Hepatocyte (in vitro differentiated cells): ENCODE data around the gene FLT4. TPM values are rescaled to one million over a fixed set of nuclear protein-coding genes. Genes with fewer than 3 reads are reported as not detected.
A peak's percentile ranks its signal among the peaks of the same experiment; 100 is the strongest.

Experiments
- DNase-seq: peaks from one replicate; pipeline ENCODE4 v3.0.0-alpha.2; 2016; ENCODE audit warnings: low spot score
- H2AFZ ChIP-seq: fragments of 200-600 bp; sonication (generic); 2 replicates; pipeline ENCODE4 v1.6.0; 2016; ENCODE audit warnings: antibody characterized with exemption, mild to moderate bottlenecking
- H3K27ac ChIP-seq: fragments of 200-600 bp; sonication (generic); 2 replicates; pipeline ENCODE4 v1.5.1; 2016; ENCODE audit warnings: mild to moderate bottlenecking
- H3K27me3 ChIP-seq: fragments of 200-600 bp; sonication (generic); 2 replicates; pipeline ENCODE4 v1.6.1; 2016
- H3K36me3 ChIP-seq: fragments of 200-600 bp; sonication (generic); replicated peaks from 2 replicates; pipeline ENCODE4 v1.5.1; 2016; ENCODE audit warnings: low read depth; ENCODE audit not compliant: insufficient read depth
- H3K4me1 ChIP-seq: fragments of 200-600 bp; sonication (generic); 2 replicates; pipeline ENCODE4 v1.5.1; 2016; ENCODE audit warnings: mild to moderate bottlenecking, moderate library complexity; ENCODE audit not compliant: insufficient read depth
- H3K4me2 ChIP-seq: fragments of 200-600 bp; sonication (generic); 2 replicates; pipeline ENCODE4 v1.6.0; 2016
- H3K4me3 ChIP-seq: fragments of 200-600 bp; sonication (generic); 2 replicates; pipeline ENCODE4 v1.5.1; 2016; ENCODE audit warnings: mild to moderate bottlenecking
- H3K79me2 ChIP-seq: fragments of 200-600 bp; sonication (generic); 2 replicates; pipeline ENCODE4 v1.6.0; 2017; ENCODE audit warnings: mild to moderate bottlenecking
- H3K9me2 ChIP-seq: fragments of 200-600 bp; sonication (generic); replicated peaks from 2 replicates; pipeline ENCODE4 v1.6.0; 2017; ENCODE audit warnings: mild to moderate bottlenecking; ENCODE audit not compliant: insufficient read depth
- H3K9me3 ChIP-seq: fragments of 200-600 bp; sonication (generic); 2 replicates; pipeline ENCODE4 v1.5.1; 2016; ENCODE audit warnings: low read depth, mild to moderate bottlenecking
- H4K20me1 ChIP-seq: fragments of 200-600 bp; sonication (generic); 2 replicates; pipeline ENCODE4 v1.6.0; 2016; ENCODE audit warnings: mild to moderate bottlenecking; ENCODE audit not compliant: insufficient read depth, poor library complexity, severe bottlenecking
- EZH2 ChIP-seq: fragments of 200-600 bp; sonication (generic); IDR thresholded peaks from 2 replicates; pipeline ENCODE4 v1.6.1; 2016; ENCODE audit warnings: antibody characterized with exemption, mild to moderate bottlenecking, borderline replicate concordance
- EZH2phosphoT487 ChIP-seq: fragments of 200-600 bp; sonication (generic); IDR thresholded peaks from one replicate; pipeline ENCODE4 v1.6.1; 2018; ENCODE audit warnings: antibody characterized with exemption, mild to moderate bottlenecking, low read depth, moderate library complexity; ENCODE audit not compliant: unreplicated experiment, severe bottlenecking
- WGBS: methylation state at CpG from one replicate; pipeline ENCODE4 v1.1.6; 2016; ENCODE audit warnings: low lambda C conversion rate; ENCODE audit errors: missing lambda C conversion rate; 5-methylcytosine and 5-hydroxymethylcytosine counted together
- polyA plus RNA-seq: library from polyadenylated mRNA; unstranded; fragments of >200 nt; fragmentation: Nextera tagmentation; extraction: Ambion mirVana; gene quantifications from 2 replicates; pipeline ENCODE4 v1.2.1, GENCODE V29; 2016
- total RNA-seq: library from RNA; depleted of rRNA; stranded (reverse); fragments of >200 nt; gene quantifications from 2 replicates; pipeline ENCODE4 v1.2.3, GENCODE V29; 2014
- TF ChIP-seq, protein P1 (sequence below): fragments of 200-600 bp; sonication (generic); IDR thresholded peaks from 2 replicates; pipeline ENCODE4 v1.5.1; 2016; ENCODE audit warnings: antibody characterized with exemption, mild to moderate bottlenecking; ENCODE audit not compliant: poor library complexity

The FLT4 gene
- total and polyA plus RNA-seq, 2 experiments from 2014 or later: 0.83 to 0.90 TPM

DNA sequence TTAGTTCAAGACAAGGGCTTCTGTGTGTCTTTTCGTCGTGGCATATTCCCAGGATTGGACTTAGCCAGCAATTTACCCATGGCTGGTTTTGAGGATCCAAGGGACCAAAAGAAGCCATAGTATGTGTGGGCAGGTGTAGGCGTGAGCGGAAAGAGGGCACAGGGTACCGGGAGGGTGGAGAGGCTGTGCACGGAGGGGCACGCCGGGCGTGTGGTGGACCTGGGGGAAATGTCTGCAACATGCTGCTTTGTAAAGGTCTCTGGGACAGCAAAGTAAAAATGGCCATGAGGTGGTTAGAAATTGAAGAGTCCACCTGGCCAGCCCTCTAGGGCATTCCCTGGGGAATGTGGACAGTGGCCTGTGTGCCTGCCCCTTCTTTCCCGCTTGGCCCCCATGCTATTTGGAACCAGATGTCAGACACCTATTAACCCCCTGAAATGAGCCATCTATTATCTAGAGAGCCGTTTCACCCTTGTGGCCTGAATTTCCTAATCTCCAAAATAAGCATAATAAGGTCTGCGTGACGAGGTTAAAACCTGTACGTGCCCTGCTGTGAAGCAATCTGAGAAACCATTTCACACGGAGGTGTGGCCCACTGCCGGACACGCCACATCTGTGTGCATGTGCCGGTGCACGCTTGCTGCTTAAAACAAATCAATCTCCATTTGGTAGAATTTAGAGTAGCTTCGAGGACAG is 5.1 kb downstream of the FLT4 start:
- no peak for DNase-seq
- Histone ChIP-seq H3K36me3 (no peaks in the 10 kb centered on the region), H3K9me2 (no peaks in the 10 kb centered on the region), H3K27ac (no peak overlapping the region), H3K27me3 (peaks cover 38% of the 10 kb centered on the region), H4K20me1 (no peaks in the 10 kb centered on the region), H3K4me1 (no peaks in the 10 kb centered on the region), H3K4me2 (no peak overlapping the region), H3K4me3 (no peak overlapping the region), H3K79me2 (no peaks in the 10 kb centered on the region), H2AFZ (no peak overlapping the region), H3K9me3 (no peaks in the 10 kb centered on the region)
- 90% methylated on average over 20 of the region's 20 CpGs for WGBS
- TF ChIP-seq EZH2 (no peak), EZH2phosphoT487 (no peak)
- TF ChIP-seq, protein P1, sequence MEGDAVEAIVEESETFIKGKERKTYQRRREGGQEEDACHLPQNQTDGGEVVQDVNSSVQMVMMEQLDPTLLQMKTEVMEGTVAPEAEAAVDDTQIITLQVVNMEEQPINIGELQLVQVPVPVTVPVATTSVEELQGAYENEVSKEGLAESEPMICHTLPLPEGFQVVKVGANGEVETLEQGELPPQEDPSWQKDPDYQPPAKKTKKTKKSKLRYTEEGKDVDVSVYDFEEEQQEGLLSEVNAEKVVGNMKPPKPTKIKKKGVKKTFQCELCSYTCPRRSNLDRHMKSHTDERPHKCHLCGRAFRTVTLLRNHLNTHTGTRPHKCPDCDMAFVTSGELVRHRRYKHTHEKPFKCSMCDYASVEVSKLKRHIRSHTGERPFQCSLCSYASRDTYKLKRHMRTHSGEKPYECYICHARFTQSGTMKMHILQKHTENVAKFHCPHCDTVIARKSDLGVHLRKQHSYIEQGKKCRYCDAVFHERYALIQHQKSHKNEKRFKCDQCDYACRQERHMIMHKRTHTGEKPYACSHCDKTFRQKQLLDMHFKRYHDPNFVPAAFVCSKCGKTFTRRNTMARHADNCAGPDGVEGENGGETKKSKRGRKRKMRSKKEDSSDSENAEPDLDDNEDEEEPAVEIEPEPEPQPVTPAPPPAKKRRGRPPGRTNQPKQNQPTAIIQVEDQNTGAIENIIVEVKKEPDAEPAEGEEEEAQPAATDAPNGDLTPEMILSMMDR: no peak

DNA sequence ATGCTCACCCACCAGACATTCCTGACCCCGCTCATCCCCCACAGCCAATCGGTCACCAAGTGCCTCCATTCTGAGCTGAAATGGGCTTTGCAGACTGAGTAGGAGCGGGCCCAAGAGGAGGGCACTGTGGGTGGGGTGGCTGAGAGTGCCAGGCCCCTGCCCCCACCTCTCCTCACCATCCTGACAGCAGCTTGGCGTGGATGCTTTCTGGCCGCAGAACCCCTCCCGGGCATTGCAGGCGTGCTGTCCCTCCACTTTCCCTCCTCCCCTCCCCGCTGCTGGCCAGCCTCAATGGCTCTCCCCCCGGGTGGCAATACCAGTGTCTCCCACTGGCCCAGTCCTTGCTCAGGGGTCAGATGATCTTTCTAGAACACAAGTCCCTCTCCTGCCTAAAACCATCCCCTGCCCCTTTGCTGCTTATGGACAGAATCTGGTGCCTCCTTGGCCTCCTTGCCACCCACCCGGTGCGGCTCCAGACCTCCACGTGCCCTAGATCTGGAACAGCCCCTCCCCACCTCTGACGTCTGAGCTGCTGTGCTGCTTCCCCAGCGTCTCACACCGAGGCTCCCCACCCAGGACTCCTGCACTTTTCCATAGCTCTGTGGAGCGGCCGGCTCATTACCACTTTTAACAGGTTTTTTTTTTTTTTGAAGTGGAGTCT is 6.1 kb downstream of the FLT4 start:
- TF ChIP-seq EZH2 (no peak), EZH2phosphoT487 (no peak)
- TF ChIP-seq, protein P1: no peak
- Histone ChIP-seq H3K4me3 (no peak overlapping the region), H3K27ac (no peak overlapping the region), H3K4me2 (no peak overlapping the region), H3K36me3 (no peaks in the 10 kb centered on the region), H4K20me1 (no peaks in the 10 kb centered on the region), H3K27me3 (peaks cover 28% of the 10 kb centered on the region), H3K9me2 (no peaks in the 10 kb centered on the region), H3K79me2 (no peaks in the 10 kb centered on the region), H3K9me3 (no peaks in the 10 kb centered on the region), H2AFZ (no peak overlapping the region), H3K4me1 (no peaks in the 10 kb centered on the region)
- DNase-seq: peak; percentile 2
- WGBS: 71% methylated on average over 17 of the region's 17 CpGs

DNA sequence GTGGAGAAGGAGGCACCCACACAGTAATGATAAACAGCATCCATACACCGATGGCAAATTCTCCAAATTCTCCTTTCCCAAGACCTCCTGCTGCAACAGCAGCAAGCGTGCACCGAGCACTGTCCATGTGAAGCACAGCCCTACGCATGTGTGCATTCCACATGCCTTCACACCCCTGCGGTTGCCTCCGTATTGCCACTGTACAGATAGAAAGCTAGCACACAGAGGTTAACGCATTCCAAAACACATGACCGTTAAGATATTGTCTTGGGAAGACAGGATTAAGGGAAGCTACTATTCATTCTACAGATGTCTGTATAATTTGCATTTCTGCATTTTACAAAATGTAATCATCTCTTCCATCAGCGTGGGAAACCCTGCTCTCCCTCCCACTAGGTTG is 6.6 kb downstream of the FLT4 start:
- H3K9me3 ChIP-seq: no peaks in the 10 kb centered on the region
- no peak overlapping the region for H3K4me2 ChIP-seq
- H3K27me3 ChIP-seq: peaks cover 23% of the 10 kb centered on the region
- H3K4me3 ChIP-seq: no peak overlapping the region
- WGBS: 84% methylated on average over 9 of the region's 9 CpGs
- no peak for DNase-seq
- H2AFZ ChIP-seq: no peak overlapping the region
- TF ChIP-seq EZH2 (no peak), EZH2phosphoT487 (no peak)
- TF ChIP-seq, protein P1: no peak
- no peaks in the 10 kb centered on the region for H3K36me3 ChIP-seq
- no peaks in the 10 kb centered on the region for H3K4me1 ChIP-seq
- no peaks in the 10 kb centered on the region for H3K79me2 ChIP-seq
- H4K20me1 ChIP-seq: no peaks in the 10 kb centered on the region
- H3K9me2 ChIP-seq: no peaks in the 10 kb centered on the region
- no peak overlapping the region for H3K27ac ChIP-seq
